T-helper 1 cell treated with Interleukin-12 subunit alpha and Interleukin-12 subunit beta and Interleukin-4 antibody, amounts not matched to agents 30 μg/mL and 1 μg/mL, for 36 hours (primary cell): Measurements from ENCODE around the gene CTSO.

Experiments
- H3K27ac Mint-ChIP-seq: one replicate; pipeline ENCODE4 v1.8.0; 2021; ENCODE audit warnings: mild to moderate bottlenecking, mixed read lengths
- H3K27me3 Mint-ChIP-seq: one replicate; pipeline ENCODE4 v1.8.0; 2021; ENCODE audit warnings: low read depth, mixed read lengths
- H3K36me3 Mint-ChIP-seq: one replicate; pipeline ENCODE4 v1.8.0; 2021; ENCODE audit warnings: low read depth, mixed read lengths
- H3K4me1 Mint-ChIP-seq: one replicate; pipeline ENCODE4 v1.8.0; 2021; ENCODE audit warnings: low read depth, mixed read lengths
- H3K4me3 Mint-ChIP-seq: one replicate; pipeline ENCODE4 v1.8.0; 2021; ENCODE audit warnings: mild to moderate bottlenecking, moderate library complexity, mixed read lengths
- H3K9me3 Mint-ChIP-seq: one replicate; pipeline ENCODE4 v1.8.0; 2021; ENCODE audit warnings: mixed read lengths

The CTSO gene

GRCh38 chr4:155953151-155954117 lies at the start of gene CTSO:
Gene CTSO, minus strand, starts transcription at chr4:155953866. Its CDS starts 19 bp downstream, at chr4:155953847.
- Mint-ChIP-seq H3K4me1 (peaks cover 5% of the 10 kb centered on the region), H3K27me3 (peaks cover 4% of the 10 kb centered on the region), H3K9me3 (no peaks in the 10 kb centered on the region), H3K4me3 (peak within 1 kb of the TSS; percentile 98), H3K36me3 (no peaks in the 10 kb centered on the region), H3K27ac (peak within 1 kb of the TSS; percentile 99)

GRCh38 chr4:156000491-156000890 lies 46.8 kb upstream of the CTSO start:
- Mint-ChIP-seq H3K27ac (no peak overlapping the region), H3K36me3 (no peaks in the 10 kb centered on the region), H3K4me3 (no peak overlapping the region), H3K4me1 (no peaks in the 10 kb centered on the region), H3K27me3 (no peaks in the 10 kb centered on the region), H3K9me3 (peaks cover 5% of the 10 kb centered on the region)

- Mint-ChIP-seq H3K9me3 (peaks cover 5% of the 10 kb centered on the region), H3K27me3 (no peaks in the 10 kb centered on the region), H3K4me1 (no peaks in the 10 kb centered on the region), H3K27ac (no peak overlapping the region), H3K4me3 (no peak overlapping the region), H3K36me3 (no peaks in the 10 kb centered on the region)
Measured at GRCh38 chr4:155999725-156000124, 46.1 kb upstream of the CTSO start.

GRCh38 chr4:155995069-155995468 lies 41.4 kb upstream of the CTSO start:
- H3K27ac Mint-ChIP-seq: no peak overlapping the region
- no peak overlapping the region for H3K4me3 Mint-ChIP-seq
- no peaks in the 10 kb centered on the region for H3K36me3 Mint-ChIP-seq
- H3K4me1 Mint-ChIP-seq: no peaks in the 10 kb centered on the region
- no peaks in the 10 kb centered on the region for H3K9me3 Mint-ChIP-seq
- H3K27me3 Mint-ChIP-seq: no peaks in the 10 kb centered on the region

- no peaks in the 10 kb centered on the region for H3K36me3 Mint-ChIP-seq
- no peaks in the 10 kb centered on the region for H3K4me1 Mint-ChIP-seq
- peaks cover 13% of the 10 kb centered on the region for H3K27me3 Mint-ChIP-seq
- peaks cover 5% of the 10 kb centered on the region for H3K9me3 Mint-ChIP-seq
- no peak overlapping the region for H3K4me3 Mint-ChIP-seq
- no peak overlapping the region for H3K27ac Mint-ChIP-seq
Measured at GRCh38 chr4:155984106-155984797, 30.6 kb upstream of the CTSO start.

- Mint-ChIP-seq H3K27ac (no peak overlapping the region), H3K4me3 (no peak overlapping the region), H3K36me3 (no peaks in the 10 kb centered on the region), H3K27me3 (peaks cover 13% of the 10 kb centered on the region), H3K4me1 (no peaks in the 10 kb centered on the region), H3K9me3 (peaks cover 8% of the 10 kb centered on the region)
Measured at GRCh38 chr4:155982736-155983385, 29.2 kb upstream of the CTSO start.

- peaks cover 11% of the 10 kb centered on the region for H3K4me1 Mint-ChIP-seq
- H3K9me3 Mint-ChIP-seq: peaks cover 8% of the 10 kb centered on the region
- H3K36me3 Mint-ChIP-seq: no peaks in the 10 kb centered on the region
- H3K27ac Mint-ChIP-seq: no peak overlapping the region
- H3K27me3 Mint-ChIP-seq: peaks cover 10% of the 10 kb centered on the region
- H3K4me3 Mint-ChIP-seq: no peak overlapping the region
Measured at GRCh38 chr4:155978810-155979209, 25.1 kb upstream of the CTSO start.

- peaks cover 8% of the 10 kb centered on the region for H3K9me3 Mint-ChIP-seq
- no peak overlapping the region for H3K27ac Mint-ChIP-seq
- no peaks in the 10 kb centered on the region for H3K36me3 Mint-ChIP-seq
- H3K4me1 Mint-ChIP-seq: peaks cover 11% of the 10 kb centered on the region
- no peak overlapping the region for H3K4me3 Mint-ChIP-seq
- H3K27me3 Mint-ChIP-seq: peaks cover 5% of the 10 kb centered on the region
Measured at GRCh38 chr4:155975511-155975910, 21.8 kb upstream of the CTSO start.

GRCh38 chr4:155974996-155975395 lies 21.3 kb upstream of the CTSO start:
- Mint-ChIP-seq H3K4me3 (no peak overlapping the region), H3K4me1 (peaks cover 11% of the 10 kb centered on the region), H3K36me3 (no peaks in the 10 kb centered on the region), H3K9me3 (peaks cover 8% of the 10 kb centered on the region), H3K27ac (peak overlapping the region; percentile 47), H3K27me3 (peaks cover 4% of the 10 kb centered on the region)

GRCh38 chr4:155974476-155974749 lies 20.7 kb upstream of the CTSO start:
- Mint-ChIP-seq H3K9me3 (peaks cover 5% of the 10 kb centered on the region), H3K27ac (peak overlapping the region; percentile 47), H3K4me1 (peaks cover 11% of the 10 kb centered on the region), H3K4me3 (no peak overlapping the region), H3K27me3 (peaks cover 8% of the 10 kb centered on the region), H3K36me3 (no peaks in the 10 kb centered on the region)

GRCh38 chr4:155973639-155974475 lies 20.2 kb upstream of the CTSO start:
- H3K9me3 Mint-ChIP-seq: no peaks in the 10 kb centered on the region
- H3K27ac Mint-ChIP-seq: peak overlapping the region; percentile 47
- H3K36me3 Mint-ChIP-seq: no peaks in the 10 kb centered on the region
- H3K27me3 Mint-ChIP-seq: peaks cover 9% of the 10 kb centered on the region
- peaks cover 11% of the 10 kb centered on the region for H3K4me1 Mint-ChIP-seq
- no peak overlapping the region for H3K4me3 Mint-ChIP-seq

- peaks cover 11% of the 10 kb centered on the region for H3K4me1 Mint-ChIP-seq
- no peaks in the 10 kb centered on the region for H3K9me3 Mint-ChIP-seq
- peaks cover 9% of the 10 kb centered on the region for H3K27me3 Mint-ChIP-seq
- H3K27ac Mint-ChIP-seq: no peak overlapping the region
- no peak overlapping the region for H3K4me3 Mint-ChIP-seq
- no peaks in the 10 kb centered on the region for H3K36me3 Mint-ChIP-seq
Measured at GRCh38 chr4:155972098-155972497, 18.4 kb upstream of the CTSO start.

- Mint-ChIP-seq H3K9me3 (no peaks in the 10 kb centered on the region), H3K27ac (no peak overlapping the region), H3K27me3 (peaks cover 24% of the 10 kb centered on the region), H3K4me3 (no peak overlapping the region), H3K36me3 (no peaks in the 10 kb centered on the region), H3K4me1 (peaks cover 6% of the 10 kb centered on the region)
Measured at GRCh38 chr4:155966731-155967395, 13.2 kb upstream of the CTSO start.

GRCh38 chr4:155966171-155966570 lies 12.5 kb upstream of the CTSO start:
- Mint-ChIP-seq H3K36me3 (no peaks in the 10 kb centered on the region), H3K4me3 (no peak overlapping the region), H3K9me3 (no peaks in the 10 kb centered on the region), H3K4me1 (peaks cover 6% of the 10 kb centered on the region), H3K27me3 (peaks cover 24% of the 10 kb centered on the region), H3K27ac (no peak overlapping the region)
